ENCODE results near the gene DNAJC12. TPM values are rescaled to one million over a fixed set of nuclear protein-coding genes. Genes with fewer than 3 reads are reported as not detected.
A peak's percentile ranks its signal among the peaks of the same experiment; 100 is the strongest.
"Not testable (repeated sequence)": the region's sequence is repeated elsewhere in the genome, so short reads cannot be mapped to it uniquely, and the experiment has no call there.

The DNAJC12 gene
- total RNA-seq: 3.9 and 4.1 TPM in 2 replicates

GRCh38 chr10:67837541-67838314 is at the start of gene DNAJC12:
Gene DNAJC12 (minus strand): TSS chr10:67838188. CDS start chr10:67838011, 177 bp downstream.
- peak; percentile 69 for DNase-seq

GRCh38 chr10:67884842-67885670 is 47.1 kb upstream of the DNAJC12 start:
- DNase-seq: peak; percentile 78

- peak; percentile 97 for DNase-seq
These were observed 46.4 kb upstream of the DNAJC12 start, which contains the start of gene SIRT1 for GRCh38 chr10:67884313-67884841. Gene SIRT1 (plus strand): TSS chr10:67884656. CDS start chr10:67884722, 66 bp downstream.

GRCh38 chr10:67883710-67884312 is 45.8 kb upstream of the DNAJC12 start:
- DNase-seq: no peak

GRCh38 chr10:67878133-67878532 is 40.1 kb upstream of the DNAJC12 start:
- no peak for DNase-seq

- DNase-seq: not testable (repeated sequence)
These were observed 39.4 kb upstream of the DNAJC12 start for GRCh38 chr10:67877421-67877820.

- DNase-seq: no peak
These were observed 37.6 kb upstream of the DNAJC12 start for GRCh38 chr10:67875340-67876238.

- no peak for DNase-seq
These were observed 32.0 kb upstream of the DNAJC12 start for GRCh38 chr10:67869996-67870395.

- no peak for DNase-seq
These were observed 30.1 kb upstream of the DNAJC12 start for GRCh38 chr10:67868132-67868531.

- no peak for DNase-seq
These were observed 26.8 kb upstream of the DNAJC12 start for GRCh38 chr10:67864607-67865371.

GRCh38 chr10:67863094-67863493 is 25.1 kb upstream of the DNAJC12 start:
- DNase-seq: no peak

- DNase-seq: no peak
These were observed 23.9 kb upstream of the DNAJC12 start for GRCh38 chr10:67861750-67862432.

- no peak for DNase-seq
These were observed 21.0 kb upstream of the DNAJC12 start for GRCh38 chr10:67858971-67859370.

- DNase-seq: no peak
These were observed 15.5 kb upstream of the DNAJC12 start for GRCh38 chr10:67853512-67853911.

- DNase-seq: no peak
These were observed 14.8 kb upstream of the DNAJC12 start for GRCh38 chr10:67852761-67853160.

- no peak for DNase-seq
These were observed 13.2 kb upstream of the DNAJC12 start for GRCh38 chr10:67851186-67851585.

- peak; percentile 96 for DNase-seq
These were observed 11.5 kb upstream of the DNAJC12 start for GRCh38 chr10:67849331-67850011.

GRCh38 chr10:67843284-67843683 is 5.3 kb upstream of the DNAJC12 start:
- DNase-seq: no peak

GRCh38 chr10:67841737-67842136 is 3.7 kb upstream of the DNAJC12 start:
- no peak for DNase-seq

GRCh38 chr10:67839951-67840350 is 2.0 kb upstream of the DNAJC12 start:
- no peak for DNase-seq
